ENCODE measurements around the gene MSH6.
"Not testable (repeated sequence)": the region's sequence is repeated elsewhere in the genome, so short reads cannot be mapped to it uniquely, and the experiment has no call there.

Gene MSH6

GRCh38 chr2:47849368-47849767 lies 66.4 kb downstream of the MSH6 start:
- no peak for DNase-seq

- no peak for DNase-seq
These were observed 67.3 kb downstream of the MSH6 start for GRCh38 chr2:47850198-47850597.

- not testable (repeated sequence) for DNase-seq
These were observed 70.3 kb downstream of the MSH6 start for GRCh38 chr2:47853067-47853777.
